ENCODE measurements around the gene ZNF592. TPM values are rescaled to one million over a fixed set of nuclear protein-coding genes. Genes with fewer than 3 reads are reported as not detected.

The ZNF592 gene
- total RNA-seq, 4 donors from 2014 or later: 19.2 to 35.2 (median 20.4) TPM

DNA sequence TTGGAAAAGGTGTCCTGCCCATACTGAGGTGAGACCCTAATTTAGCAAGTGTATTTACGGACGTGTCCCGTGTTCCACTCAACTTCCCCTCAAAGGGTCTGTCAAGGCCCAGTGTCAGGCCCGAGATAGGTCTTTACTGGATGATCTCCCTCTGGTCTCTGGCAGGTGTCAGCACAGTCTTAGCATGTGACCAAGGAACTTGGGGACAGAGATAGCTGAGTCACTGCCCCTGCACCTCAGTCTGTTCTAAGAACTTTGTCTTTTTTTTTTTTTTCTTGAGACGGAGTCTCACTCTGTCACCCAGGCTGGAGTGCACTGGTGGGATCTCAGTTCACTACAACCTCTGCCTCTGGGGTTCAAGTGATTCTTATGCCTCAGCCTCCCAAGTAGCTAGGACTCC lies 36.7 kb downstream of the ZNF592 start:
- TF ChIP-seq, protein P1, sequence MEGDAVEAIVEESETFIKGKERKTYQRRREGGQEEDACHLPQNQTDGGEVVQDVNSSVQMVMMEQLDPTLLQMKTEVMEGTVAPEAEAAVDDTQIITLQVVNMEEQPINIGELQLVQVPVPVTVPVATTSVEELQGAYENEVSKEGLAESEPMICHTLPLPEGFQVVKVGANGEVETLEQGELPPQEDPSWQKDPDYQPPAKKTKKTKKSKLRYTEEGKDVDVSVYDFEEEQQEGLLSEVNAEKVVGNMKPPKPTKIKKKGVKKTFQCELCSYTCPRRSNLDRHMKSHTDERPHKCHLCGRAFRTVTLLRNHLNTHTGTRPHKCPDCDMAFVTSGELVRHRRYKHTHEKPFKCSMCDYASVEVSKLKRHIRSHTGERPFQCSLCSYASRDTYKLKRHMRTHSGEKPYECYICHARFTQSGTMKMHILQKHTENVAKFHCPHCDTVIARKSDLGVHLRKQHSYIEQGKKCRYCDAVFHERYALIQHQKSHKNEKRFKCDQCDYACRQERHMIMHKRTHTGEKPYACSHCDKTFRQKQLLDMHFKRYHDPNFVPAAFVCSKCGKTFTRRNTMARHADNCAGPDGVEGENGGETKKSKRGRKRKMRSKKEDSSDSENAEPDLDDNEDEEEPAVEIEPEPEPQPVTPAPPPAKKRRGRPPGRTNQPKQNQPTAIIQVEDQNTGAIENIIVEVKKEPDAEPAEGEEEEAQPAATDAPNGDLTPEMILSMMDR (IDR thresholded peaks at IDR 0.05; ENCODE audit: low read depth): no peak

DNA sequence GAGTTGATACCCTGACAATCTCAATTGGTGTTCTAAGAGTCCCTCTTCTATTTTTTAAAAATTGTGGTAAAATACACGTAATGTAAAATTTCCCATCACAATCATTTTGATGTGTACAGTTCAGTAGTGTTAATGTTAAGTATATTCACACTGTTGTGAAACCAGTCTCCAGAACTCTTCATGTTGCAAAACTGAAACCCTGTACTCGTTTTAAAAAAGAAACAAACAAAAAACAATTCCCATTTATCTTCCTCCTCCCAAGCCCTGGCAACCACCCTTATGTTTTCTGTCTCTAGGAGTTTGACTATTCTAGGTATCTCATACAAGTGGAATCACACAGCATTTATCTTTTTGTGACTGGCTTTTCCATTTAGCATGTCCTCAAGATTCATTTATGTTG lies 40.1 kb downstream of the ZNF592 start:
- TF ChIP-seq, protein P1 (IDR thresholded peaks at IDR 0.05; ENCODE audit: low read depth): no peak

DNA sequence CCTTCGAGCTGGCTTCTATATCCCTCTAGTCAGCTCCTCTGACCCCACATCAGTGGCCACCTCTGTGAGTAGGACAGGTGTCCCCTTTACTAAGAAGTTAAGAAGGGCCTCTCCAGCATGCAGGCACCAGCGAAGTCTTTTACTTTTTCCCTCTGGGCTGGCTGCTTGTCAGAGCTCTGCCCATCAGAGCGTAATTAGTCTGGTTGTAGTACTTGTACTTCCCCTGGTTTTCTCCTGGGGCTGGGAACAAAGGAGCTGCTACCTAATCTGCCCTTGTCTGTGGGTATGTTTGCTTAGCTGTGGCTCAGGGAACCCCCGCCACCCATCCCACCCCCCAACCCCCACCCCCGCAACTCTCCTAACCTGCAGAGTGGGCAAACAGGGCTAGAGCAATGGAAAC lies 41.4 kb downstream of the ZNF592 start:
- TF ChIP-seq, protein P1 (IDR thresholded peaks at IDR 0.05; ENCODE audit: low read depth): no peak

DNA sequence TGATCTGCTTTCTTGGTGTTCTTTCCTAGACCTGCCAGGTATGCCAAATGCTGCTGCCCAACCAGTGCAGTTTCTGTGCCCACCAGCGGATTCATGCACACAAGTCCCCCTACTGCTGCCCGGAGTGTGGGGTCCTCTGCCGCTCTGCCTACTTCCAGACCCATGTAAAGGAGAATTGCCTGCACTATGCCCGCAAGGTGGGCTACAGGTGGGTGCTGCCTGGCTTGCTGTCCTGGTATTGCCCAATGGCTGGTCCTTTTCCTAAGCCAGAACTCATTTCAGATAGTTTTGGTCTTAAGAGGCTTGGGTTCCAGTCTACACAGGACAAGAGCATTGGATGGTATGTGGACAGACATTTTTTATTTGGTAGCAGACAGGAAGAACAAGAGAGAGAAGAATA lies 42.3 kb downstream of the ZNF592 start:
- TF ChIP-seq, protein P1 (IDR thresholded peaks at IDR 0.05; ENCODE audit: low read depth): no peak

DNA sequence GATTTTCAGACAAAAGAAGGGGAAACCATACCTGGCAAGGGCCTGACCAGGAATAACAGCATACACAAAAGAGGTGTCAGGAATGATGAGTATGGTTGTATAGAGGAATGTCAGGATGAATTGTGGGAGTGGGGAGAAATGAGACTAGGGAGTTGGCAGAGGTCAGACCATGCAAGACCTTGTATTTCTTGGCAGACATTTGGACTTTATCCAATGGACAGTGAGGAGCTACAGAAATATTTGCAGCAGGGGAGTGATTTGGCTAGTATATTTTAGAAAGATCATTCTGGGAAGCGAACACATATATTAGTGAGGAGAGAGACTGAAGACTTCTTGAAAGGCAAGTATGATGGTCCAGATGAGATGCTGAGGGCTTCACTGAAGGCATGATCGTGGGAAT lies 43.4 kb downstream of the ZNF592 start:
- TF ChIP-seq, protein P1 (IDR thresholded peaks at IDR 0.05; ENCODE audit: low read depth): no peak

DNA sequence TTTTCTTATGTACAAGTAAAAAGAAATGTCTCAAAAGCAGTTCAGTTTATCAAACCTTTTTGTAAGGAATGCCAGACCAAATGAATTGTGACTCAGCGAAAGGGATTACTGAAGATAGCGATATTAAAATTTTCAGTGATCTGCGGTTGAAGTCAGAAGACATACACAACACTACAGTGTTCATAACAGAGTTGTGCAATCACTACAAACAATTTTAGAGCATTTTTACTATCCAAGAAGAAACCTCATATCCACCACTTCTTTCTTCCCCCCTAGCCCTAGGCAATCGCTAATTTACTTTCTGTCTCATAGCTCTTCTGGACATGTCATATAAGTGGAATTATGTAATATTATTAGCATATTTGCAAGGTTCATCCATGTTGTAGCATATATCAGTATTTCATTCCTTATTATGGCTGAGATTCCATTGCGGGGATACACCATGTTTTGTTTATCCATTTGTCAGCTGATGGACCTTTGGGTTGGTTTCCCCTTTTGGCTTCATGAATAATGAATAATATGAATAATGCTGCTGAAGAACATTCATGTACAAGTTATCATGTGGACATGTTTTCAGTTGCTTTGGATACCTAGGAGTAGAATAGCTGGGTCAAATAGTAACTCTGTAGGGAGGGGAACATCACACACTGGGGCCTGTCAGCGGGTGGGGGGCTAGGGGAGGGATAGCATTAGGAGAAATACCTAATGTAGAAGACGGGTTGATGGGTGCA lies 45.2 kb downstream of the ZNF592 start:
- TF ChIP-seq, protein P1 (IDR thresholded peaks at IDR 0.05; ENCODE audit: low read depth): no peak

DNA sequence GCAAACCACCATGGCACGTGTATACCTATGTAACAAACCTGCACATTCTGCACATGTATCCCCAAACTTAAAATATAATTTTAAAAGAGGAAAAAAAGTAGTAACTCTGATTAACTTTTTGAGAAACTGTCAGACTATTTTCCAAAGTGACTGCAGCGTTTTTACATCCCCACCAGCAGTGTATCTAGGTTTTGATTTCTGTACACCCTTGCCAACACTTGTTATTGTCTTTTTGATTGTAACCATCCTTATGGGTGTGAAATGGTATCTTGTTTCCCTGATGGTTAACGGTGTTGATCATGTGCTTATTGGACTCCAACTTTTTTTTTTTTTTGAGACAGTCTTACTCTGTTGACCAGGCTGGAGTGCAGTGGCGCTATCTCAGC lies 45.8 kb downstream of the ZNF592 start:
- TF ChIP-seq, protein P1 (IDR thresholded peaks at IDR 0.05; ENCODE audit: low read depth): no peak
